Stimulated activated CD4-positive, alpha-beta T cell treated with anti-CD3 and anti-CD28 coated beads, Interleukin-1b, Interleukin-23, amount 100 ng/mL, for 1 hour (primary cell): ENCODE measurements around the gene EFNA3.

Experiments
- DNase-seq, 2 donors: peaks; one replicate each; pipeline ENCODE4 v3.0.0-alpha.2; 2020; ENCODE audit warnings: low read depth in 2 of 2

EFNA3 gene

GRCh38 chr1:155066777-155067176 lies 11.9 kb upstream of the EFNA3 start:
- no peak for DNase-seq

DNA sequence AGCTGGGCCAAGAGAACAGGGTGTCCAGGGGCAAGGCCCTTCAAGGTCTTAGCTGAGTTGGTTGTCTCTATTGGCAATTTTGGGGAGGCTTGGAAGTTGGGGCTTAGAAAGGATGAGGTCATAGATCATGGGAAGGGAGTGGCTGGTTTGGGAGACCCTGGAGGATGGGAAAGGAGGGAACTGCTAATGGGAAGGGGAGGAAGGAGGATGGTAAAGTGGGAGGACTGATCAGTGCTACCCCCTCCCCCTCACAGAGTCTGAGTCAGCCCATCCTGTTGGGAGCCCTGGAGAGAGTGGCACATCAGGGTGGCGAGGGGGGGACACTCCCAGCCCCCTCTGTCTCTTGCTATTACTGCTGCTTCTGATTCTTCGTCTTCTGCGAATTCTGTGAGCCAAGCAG lies 10.0 kb upstream of the EFNA3 start:
- no peak for DNase-seq

- no peak for DNase-seq
These were observed 9.0 kb upstream of the EFNA3 start for GRCh38 chr1:155069551-155070157.

GRCh38 chr1:155070158-155070621 lies 8.4 kb upstream of the EFNA3 start:
- no peak for DNase-seq

DNA sequence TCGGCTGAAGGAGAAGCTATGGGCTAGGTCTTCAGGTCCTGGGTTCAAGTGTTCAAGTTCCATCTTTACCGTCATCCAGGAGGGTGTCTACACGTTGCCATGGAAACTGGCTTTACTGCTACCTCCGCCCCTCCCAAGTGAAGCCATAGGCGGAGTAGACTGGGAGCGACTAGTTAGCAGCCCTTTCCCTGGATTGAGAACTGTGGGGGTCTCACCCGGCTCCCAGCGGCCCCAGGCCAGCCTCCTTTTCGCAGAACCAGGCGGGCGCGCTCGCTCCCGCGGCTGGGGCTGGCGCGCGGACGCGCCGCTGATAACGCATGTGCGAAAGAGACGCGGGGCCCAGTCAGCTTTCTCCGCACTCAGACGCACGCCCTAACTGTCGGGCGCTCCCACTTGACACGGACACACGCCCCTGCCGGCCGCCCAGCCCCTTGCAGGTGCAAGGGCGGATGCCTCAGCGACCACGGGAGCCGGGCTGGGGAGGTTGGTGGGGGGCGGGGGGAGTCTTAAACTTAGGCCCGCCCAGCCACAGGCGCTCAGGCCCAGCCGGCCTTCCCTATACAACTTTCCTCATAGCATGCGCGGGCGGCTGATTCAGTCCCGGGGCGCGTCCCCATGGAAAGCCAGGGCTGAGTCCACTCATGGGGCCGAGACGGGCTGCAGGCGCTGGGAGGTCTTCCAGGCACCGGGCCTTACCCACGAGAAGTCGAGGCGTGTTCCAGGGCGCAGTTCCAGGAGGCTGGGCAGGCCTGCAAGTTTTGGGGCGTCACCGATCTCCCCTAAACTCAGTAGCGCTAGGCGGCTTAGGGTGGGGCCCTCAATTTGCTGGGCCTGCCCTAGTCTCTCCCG lies 7.7 kb upstream of the EFNA3 start:
- peak in 1 of 2 donors; percentile 53 for DNase-seq

DNA sequence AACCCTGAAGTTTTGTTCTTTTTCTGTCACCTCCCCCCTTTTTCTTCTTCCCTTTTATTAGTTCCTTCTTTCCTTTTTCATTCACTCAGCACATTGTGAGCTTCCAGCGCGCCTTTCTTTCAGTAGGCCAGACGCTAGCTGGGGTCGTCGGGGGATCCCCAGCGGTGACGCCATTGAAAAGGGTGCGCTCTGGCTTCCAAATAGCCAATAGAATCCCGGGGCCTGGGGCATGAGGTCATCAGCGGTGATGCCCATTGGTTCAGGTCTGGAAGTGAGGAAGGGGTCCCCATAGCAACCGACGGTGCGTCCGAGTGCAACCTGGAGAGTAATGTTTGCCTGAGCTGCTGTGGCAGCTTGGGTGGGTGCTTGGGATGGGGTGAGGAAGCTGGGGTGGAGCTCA lies 6.9 kb upstream of the EFNA3 start:
- DNase-seq, result no peak

DNA sequence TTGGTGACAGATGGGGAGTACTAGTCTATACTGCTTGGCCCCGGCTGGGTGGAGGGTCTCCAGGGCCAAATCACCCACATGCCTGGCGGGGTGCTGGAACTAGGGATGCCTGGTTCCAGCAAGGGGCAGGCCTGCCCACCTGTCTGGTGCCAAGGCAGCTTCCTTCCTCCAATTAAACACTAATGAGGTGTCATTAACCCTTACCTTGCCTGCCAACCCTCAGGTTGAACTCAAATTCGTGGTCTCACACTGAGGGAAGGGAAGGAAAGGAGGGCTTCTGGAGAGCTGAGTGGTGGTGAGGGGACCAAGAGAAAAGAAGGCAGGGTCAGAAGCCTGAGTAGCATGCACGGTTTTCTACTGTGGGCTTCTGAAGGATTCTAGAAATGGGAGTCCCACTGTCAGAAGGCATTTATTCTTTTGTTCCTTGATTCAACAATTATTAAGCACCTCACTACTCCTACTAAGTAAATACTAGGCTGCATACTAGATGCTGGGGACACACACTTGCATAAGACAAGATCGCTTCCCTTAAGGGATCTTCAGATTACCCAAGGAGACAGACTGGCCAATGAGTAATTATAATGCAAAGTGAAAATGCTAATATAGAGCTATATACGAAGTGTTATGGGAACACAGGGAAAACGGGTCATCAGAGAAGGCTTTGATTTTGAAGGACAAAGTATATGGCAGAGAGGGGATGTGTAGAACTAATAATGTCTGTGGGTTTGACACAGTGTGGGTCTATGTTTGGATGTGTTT lies 5.9 kb upstream of the EFNA3 start:
- DNase-seq, result no peak

GRCh38 chr1:155073377-155074242 lies 5.0 kb upstream of the EFNA3 start:
- DNase-seq, result no peak

GRCh38 chr1:155075535-155075934 lies 3.1 kb upstream of the EFNA3 start:
- no peak for DNase-seq

DNA sequence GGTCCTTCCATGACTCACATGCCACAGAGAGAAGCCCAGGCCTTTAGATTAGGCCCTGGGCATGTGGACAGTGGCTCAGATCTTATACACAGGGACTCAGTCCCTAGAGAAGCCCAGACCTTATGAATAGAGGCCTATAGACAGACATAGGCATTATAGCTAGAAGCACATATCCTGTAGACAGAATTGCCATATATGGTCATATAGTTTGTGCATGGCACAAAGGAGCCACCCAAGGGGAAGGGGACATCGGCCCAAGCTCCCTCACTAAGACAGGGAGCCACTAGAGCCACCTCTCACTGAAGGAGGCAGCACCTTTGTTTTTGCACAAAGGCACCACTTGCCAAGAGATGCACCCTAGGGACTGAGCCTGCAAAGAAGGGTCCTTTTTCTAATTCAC lies 2.3 kb upstream of the EFNA3 start:
- no peak for DNase-seq

- DNase-seq, result no peak
These were observed 1.3 kb upstream of the EFNA3 start for GRCh38 chr1:155077346-155077745.

DNA sequence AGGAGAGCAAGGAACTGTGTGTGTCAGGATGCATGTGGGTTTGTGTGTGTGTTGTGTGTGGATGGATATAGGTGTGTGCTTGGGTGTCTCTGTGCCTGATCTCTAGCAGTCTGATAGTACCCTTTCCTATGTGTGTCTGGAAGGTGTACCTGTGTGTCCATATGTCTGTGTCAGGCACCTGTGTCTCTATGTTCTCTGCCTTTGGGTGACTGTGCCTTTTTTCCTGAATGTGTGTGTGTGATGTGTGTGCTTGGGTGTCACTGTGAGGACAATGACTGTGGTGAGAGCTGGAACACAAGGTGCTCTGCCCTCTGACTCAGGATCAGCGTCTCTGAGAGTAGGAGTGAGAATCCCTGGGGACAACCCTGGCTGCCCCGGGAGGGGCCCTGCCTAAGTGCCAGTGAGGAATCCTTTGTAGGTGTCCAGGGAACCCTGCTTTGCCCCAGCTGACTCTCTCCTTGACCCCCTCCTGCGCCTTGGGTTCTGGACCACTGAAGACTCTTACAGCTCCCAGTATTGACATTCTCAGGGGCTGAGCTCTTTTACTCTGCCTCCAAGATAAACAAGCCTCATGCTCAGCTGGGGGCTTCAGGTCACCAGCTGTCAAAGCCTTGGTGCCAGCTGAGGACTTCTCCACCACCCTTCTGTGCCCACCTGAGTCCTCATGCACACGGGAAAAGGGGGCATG lies 735 bp upstream of the EFNA3 start:
- DNase-seq, result no peak

DNA sequence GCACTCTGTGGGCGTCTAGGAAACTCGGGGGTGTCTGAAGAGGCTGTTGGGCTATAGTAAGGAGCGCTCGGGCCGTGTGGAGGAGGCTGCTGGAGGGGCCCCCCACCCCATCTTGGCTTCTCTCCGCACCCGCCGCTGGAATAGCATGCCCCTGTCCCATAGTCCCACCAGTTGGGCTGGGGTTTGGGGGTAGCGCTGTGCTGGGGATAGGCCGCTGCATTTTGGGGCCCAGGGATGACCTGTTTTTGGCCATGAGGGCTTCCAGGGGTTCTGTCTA lies 511 bp downstream of the EFNA3 start:
- no peak for DNase-seq

DNA sequence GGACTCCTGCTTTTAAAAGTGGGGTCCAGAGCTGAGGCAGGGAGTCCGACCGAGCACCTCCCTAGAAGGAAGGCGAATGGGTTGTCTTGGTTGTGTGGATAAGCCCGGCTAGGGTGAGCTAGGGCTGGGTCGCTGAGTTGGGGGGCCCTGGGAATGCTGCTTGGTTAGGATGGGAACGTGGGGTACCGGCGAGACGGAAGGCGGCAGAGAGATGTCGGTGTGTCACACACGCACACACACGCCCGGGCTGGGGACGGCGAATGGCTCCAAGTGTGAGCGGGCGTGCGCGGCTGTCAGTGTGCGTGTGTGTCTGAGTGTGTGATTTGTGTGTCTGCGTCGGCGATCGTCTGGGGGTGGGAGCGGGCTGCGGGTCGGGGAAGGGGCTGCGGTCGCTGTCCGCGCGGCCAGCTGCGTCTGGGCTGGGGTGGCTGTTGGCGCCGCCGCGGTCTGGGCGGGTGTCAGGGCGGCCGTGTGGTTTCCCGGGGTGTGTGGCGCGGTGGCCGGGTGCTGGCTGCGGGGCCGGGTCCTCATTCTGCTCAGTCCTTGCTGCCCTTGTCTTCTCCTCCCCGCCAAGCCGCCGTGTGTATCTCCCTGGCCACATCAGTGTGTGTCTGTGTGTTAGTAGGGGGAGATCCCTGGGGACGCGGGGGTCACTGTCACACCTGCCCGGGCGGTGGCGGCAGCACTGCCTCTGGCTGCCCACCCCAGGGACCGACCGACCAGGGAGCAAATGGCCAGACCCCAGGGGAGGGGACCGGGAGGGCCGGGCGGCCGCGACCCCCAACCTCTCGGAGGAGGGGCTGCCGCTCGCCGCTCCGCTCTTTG lies 1.1 kb downstream of the EFNA3 start:
- DNase-seq, result no peak

DNA sequence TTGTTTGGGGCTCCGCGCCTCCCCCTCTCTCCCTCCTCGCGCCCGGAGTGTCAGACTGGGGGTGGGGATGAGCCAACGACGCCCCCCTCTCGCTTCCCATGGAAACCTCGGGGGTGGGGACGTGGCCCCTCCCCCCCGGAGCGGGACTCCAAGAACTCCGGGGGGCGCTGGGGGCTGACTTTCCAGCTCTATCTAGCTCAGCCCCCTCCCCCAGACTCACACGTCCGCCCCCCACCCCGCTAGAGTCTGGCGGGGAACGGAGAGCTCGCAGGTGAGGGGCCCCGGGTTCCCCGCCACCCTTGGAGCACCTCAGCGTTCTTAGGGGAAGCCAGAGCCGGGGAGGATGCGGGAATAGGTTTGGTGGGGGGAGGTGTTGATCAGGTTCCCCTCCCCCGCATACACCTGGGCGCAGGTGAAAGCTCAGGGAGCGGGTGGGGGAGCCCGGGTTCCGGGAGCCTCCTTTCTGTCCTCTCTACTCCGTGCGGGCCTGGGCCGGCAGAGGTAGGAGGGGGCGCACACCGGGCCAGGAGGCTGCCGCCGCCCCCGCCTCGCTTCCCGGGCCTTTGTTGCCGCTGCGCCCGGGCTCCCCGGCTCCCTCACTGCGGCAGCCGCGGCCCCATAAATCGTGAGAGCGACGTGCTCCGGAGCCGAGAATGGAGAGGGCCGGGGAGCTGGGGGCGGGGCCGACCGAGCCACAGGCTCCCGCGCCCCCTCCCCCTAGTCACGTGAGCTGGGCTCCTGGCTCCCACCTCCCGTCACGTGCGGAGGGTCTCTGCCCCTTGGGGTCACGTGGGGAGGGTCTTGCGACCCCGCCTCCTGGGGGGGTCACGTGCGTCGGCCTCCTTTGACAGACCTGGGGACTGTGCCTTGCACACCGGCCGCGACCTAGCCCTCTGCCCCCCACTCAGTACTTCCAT lies 1.9 kb downstream of the EFNA3 start:
- DNase-seq, result no peak

GRCh38 chr1:155081472-155082300 lies 3.0 kb downstream of the EFNA3 start:
- DNase-seq, result no peak

DNA sequence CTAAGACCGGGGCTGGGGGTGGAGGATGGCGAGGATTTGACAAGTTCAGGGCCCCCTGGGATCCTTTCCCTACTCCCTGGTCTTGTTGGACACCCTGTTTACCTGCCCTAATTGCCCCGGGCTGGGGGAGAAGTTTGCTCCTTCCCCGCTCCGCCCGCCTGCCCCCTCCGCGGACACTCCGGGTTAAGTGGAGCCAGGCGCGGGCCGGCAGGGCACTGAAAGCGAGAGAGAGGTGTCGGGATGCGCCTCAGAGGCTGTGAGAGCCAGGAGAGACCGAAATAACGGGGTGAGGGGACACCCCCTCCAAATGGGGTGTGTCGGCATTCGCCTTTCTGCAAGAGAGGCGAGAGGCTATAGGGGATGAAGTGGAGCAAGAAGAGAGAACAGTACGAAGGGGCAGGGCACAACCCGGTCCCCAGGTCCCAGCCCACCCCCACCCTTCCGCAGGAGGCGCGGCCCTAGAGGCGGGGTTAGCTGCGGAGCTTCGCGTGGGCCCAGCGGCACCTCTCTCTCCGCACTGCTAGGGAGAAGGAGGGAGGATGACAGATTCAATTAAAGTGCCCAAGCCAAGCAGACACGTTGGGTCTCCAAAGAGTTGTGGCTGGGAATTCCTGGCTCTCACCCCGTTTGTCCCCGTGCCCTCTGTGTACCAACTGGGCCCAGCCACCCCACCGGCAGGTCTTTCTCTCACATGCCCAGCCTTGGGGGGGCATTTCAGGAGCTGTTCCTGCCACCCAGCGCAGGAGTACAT lies 3.8 kb downstream of the EFNA3 start:
- DNase-seq, result no peak

DNA sequence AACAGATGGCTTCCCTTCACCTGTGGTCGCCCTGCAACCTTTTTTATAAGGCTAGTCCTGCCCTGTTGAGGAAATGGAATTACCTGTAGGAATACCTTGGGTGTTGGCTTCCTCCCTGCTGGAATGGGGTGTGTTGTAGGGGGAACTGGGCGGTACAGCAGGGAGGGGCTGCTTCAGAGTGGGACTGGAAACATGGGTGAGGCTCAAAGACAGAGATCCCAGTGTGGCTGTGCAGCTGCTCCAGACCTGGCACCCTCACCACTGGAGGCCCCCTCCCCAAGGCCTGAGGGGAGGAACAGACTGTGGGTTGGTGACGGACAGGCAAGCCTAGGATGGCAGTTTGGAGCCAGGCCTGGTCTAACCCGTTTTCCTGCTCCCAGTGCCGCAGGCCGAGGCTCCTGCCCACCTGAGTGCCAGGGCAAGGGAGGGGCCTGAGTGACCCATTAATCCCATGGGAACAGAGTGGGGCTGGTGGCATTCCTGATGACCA lies 4.5 kb downstream of the EFNA3 start:
- no peak for DNase-seq
